Measurements from ENCODE around the gene CPA4.
"Not testable (repeated sequence)": the region's sequence is repeated elsewhere in the genome, so short reads cannot be mapped to it uniquely, and the experiment has no call there.

The CPA4 gene

GRCh38 chr7:130292682-130293257 is at the start of gene CPA4:
TSS of gene CPA4 (plus strand) at chr7:130293161. CDS start at chr7:130293181, 20 bp downstream.
- DNase-seq (ENCODE audit: low read depth) = no peak

DNA sequence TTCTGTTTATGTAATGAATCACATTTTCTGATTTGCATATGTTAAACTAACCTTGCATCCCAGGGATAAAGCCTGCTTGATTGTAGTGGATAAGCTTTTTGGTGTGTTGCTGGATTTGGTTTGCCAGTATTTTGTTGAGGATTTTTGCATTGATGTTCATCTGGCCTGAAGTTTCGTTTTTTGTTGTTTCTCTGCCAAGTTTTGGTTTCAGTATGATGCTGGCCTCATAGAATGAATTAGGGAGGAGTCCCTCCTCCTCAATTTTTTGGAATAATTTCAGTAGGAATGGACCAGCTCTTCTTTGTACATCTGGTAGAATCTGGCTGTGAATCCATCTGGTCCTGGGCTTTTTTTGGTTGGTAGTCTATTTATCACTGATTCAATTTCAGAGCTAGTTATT is 49.5 kb upstream of the CPA4 start:
- not testable (repeated sequence) for DNase-seq (ENCODE audit: low read depth)

DNA sequence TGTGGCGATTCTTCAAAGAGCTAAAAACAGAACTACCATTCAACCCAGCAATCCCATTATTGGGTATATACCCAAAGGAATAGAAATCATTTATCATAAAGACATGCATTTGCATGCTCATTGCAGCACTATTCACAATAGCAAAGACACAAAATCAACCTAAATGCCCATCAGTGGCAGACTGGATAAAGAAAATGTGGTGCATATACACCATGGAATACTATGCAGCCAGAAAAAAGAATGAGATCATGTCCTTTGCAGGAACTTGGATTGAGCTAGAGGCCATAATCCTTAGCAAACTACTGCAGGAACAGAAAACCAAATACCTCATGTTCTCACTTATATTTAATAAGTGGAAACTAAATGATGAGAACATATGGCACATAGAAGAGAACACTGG is 46.5 kb upstream of the CPA4 start:
- not testable (repeated sequence) for DNase-seq (ENCODE audit: low read depth)

GRCh38 chr7:130248842-130249241 is 44.1 kb upstream of the CPA4 start:
- DNase-seq (ENCODE audit: low read depth) = not testable (repeated sequence)

DNA sequence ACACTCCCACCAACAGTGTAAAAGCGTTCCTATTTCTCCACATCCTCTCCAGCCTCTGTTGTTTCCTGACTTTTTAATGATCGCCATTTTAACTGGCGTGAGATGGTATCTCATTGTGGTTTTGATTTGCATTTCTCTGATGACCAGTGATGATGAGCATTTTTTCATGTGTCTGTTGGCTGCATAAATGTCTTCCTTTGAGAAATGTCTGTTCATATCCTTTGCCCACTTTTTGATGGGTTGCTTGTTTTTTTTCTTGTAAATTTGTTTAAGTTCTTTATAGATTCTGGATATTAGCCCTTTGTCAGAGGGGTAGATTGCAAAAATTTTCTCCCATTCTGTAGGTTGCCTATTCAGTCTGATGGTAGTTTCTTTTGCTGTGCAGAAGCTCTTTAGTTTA is 43.3 kb upstream of the CPA4 start:
- not testable (repeated sequence) for DNase-seq (ENCODE audit: low read depth)

DNA sequence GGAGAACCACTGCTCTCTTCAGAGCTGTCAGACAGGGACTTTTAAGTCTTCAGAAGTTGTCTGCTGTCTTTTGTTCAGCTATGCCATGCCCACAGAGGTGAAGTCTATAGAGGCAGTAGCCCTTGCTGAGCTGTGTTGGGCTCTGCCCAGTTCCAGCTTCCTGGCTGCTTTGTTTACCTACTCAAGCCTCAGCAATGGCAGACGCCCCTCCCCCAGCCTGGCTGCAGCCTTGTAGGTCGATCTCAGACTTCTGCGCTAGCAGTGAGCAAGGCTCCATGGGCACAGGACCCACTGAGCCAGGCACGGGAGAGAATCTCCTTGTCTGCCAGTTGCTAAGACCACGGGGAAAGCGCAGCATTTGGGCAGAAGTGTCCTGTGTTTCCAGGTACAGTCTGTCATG is 38.4 kb upstream of the CPA4 start:
- no peak for DNase-seq (ENCODE audit: low read depth)

- no peak for DNase-seq (ENCODE audit: low read depth)
Measured at GRCh38 chr7:130256704-130257103, 36.3 kb upstream of the CPA4 start.

- DNase-seq (ENCODE audit: low read depth) = no peak
Measured at GRCh38 chr7:130258494-130259078, 34.4 kb upstream of the CPA4 start.

- DNase-seq (ENCODE audit: low read depth) = no peak
Measured at GRCh38 chr7:130262448-130262847, 30.5 kb upstream of the CPA4 start.

DNA sequence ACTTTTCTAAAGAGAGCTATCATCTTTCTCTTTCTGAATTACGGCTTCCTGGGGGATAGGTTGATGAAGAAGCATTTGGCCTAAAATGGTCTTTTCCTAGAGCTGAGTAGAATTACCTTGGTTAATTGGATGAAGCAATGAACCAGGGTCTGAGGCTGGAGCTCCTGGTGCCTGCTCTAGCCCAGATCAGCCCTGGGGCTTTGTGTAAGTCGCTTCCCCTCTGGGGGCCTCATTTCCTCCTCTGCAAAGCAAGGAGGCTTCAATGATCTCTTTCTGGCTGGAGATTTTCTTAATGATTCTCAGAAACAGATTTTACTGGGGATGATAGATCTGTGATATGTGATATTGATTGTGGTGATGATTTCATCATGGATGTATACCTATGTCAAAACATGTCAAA is 29.8 kb upstream of the CPA4 start:
- no peak for DNase-seq (ENCODE audit: low read depth)

GRCh38 chr7:130266258-130266960 is 26.6 kb upstream of the CPA4 start, which contains the start of gene CPA2:
TSS of gene CPA2 (plus strand) at chr7:130266863. CDS start at chr7:130266882, 19 bp downstream.
- no peak for DNase-seq (ENCODE audit: low read depth)

DNA sequence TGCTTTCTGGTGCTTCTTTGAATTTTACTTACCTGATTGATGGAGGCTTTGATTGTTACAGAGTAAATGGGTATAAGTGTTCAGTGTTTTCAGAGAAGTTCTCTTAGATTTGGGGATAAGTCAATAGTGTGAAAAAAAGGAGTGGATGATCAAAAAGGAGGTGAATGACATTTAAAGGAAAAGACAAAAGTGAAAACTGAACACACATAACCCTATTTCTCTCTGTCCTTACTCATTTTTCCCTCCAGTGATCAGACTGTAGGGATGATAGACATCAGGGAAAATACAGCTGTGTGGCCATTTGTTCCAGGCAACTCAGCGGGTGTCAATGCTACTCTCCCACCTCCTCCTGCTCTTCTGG is 26.0 kb upstream of the CPA4 start:
- DNase-seq (ENCODE audit: low read depth) = no peak

GRCh38 chr7:130268463-130269317 is 24.3 kb upstream of the CPA4 start:
- DNase-seq (ENCODE audit: low read depth) = no peak

GRCh38 chr7:130269318-130269694 is 23.7 kb upstream of the CPA4 start:
- no peak for DNase-seq (ENCODE audit: low read depth)

GRCh38 chr7:130270947-130271800 is 21.8 kb upstream of the CPA4 start:
- DNase-seq (ENCODE audit: low read depth) = no peak

GRCh38 chr7:130272381-130273080 is 20.4 kb upstream of the CPA4 start:
- DNase-seq (ENCODE audit: low read depth) = no peak

GRCh38 chr7:130273081-130273932 is 19.7 kb upstream of the CPA4 start:
- no peak for DNase-seq (ENCODE audit: low read depth)

- DNase-seq (ENCODE audit: low read depth) = no peak
Measured at GRCh38 chr7:130273933-130274255, 19.1 kb upstream of the CPA4 start.

DNA sequence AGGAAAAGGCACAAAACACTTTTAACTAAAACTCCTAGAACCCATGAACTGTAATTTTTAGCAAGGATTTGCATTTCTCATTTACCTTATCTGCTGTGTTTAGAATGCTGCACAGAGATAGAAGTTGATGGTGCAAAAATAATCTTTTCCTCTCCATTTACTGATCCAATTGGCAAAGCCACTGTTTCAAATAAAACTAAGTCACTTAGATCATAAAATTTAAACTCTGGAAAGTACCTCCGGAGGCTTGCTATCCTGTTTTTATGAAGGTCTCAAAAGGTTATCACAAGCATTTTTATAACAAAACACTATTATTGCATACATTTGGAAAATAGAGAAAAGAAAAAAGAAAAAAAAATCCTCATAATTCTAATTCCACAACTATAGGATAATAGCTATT is 18.7 kb upstream of the CPA4 start:
- no peak for DNase-seq (ENCODE audit: low read depth)

DNA sequence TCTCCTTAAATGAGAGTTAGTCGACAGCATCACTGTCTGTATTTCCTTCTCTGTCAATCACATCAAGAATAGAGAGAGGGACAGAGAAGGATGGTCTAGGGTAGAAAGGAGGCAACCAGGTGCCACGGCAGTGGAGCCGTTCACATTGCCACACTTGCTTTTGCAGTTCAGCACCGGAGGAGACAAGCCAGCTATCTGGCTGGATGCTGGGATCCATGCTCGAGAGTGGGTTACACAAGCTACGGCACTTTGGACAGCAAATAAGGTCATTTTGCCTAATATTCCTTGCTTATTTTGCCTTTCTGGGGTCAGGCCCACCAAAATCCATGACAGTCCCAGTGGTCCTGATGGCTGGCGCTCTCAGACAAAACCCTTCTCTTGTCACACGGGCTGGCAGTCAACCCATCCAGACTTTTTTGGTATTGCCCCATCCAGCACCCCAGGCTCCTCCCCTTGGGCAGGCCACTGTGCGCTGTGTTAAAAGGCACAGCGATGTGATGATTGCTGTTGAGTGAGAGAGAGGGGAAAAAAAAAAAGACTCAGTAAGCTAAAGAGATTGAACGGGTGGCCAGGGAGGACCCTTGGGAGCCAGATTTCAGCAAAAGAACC is 17.9 kb upstream of the CPA4 start:
- no peak for DNase-seq (ENCODE audit: low read depth)

Measured in activated T-helper 9 cell treated with anti-CD3 and anti-CD28 coated beads, Interleukin-2, amount 50 U/mL, for 16 hours (primary cell).